ENCODE data around the gene COX19.

Gene COX19

DNA sequence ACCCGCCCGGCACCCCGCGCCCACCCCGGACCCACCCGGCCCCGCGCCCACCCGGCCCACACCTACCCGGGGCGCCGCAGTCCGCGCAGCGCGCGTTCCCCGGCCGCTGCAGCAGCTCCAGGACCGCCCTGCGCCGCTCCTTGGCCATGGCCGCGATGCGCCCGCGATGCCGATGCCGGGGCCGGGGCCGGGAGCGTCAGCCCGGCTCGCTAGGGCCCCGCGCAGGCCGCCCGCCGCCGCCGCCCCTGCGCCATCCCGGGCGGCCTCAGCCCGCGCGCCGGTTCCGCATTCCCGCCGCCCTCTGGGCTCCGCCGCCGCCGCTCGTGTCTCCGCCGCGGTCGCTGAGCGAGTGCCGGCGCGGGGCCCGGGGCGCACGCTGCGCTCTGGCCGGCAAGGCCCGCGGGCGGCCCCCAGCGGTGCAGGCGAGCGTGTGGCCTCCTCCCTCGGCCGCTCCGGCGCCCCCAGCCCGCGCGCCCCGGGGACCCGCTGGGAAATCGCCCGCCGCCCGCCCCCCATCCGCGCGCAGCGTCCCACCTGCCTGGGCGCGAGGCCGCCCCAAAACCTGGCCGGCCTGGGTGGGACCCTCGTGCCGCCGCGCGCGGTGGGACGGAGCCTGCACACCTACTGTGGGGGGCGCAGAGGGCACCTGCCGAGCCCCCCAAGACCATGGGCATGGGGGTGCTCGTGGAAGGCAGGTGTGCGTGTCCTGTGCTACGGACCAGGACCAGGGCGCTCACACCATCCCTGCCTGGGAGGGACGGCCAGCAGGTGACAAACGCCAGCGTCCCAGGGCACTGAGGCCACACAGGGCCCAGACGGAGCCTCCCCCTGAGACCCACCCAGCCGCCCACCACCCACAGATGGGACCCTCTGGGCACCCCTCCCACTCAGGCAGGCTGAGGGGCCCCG lies 20.8 kb downstream of the COX19 start, which contains the start of gene ADAP1:
Gene ADAP1, minus strand, starts transcription at position 351 of the 909 bp plus-strand sequence. Its CDS starts 203 bp downstream, at position 148.
- Histone ChIP-seq H3F3A (ENCODE audit: insufficient read depth, low read length) (no peaks in the 10 kb centered on the region), H3K4me1 (ENCODE audit: low read length) (peaks cover 4% of the 10 kb centered on the region; the same call in 1 of the 2 replicates), H3K9me2 (replicated peaks; ENCODE audit: insufficient read depth, low read length) (no peaks in the 10 kb centered on the region), H3K9me3 (replicated peaks; ENCODE audit: insufficient read depth, low read length) (no peaks in the 10 kb centered on the region), H3K4me2 (ENCODE audit: low read depth, low read length) (no peak within 1 kb of the TSS), H3K4me3 (ENCODE audit: low read length) (no peak within 1 kb of the TSS), H3K36me3 (replicated peaks; ENCODE audit: insufficient read depth, low read length) (no peaks in the 10 kb centered on the region), H4K20me1 (ENCODE audit: insufficient read depth, low read length) (no peaks in the 10 kb centered on the region), H2AFZ (ENCODE audit: low read length) (no peak within 1 kb of the TSS), H3K27me3 (replicated peaks; ENCODE audit: insufficient read depth, low read length) (peaks cover 40% of the 10 kb centered on the region), H3K9ac (ENCODE audit: low read length) (no peak within 1 kb of the TSS), H3K79me2 (ENCODE audit: low read length) (no peaks in the 10 kb centered on the region), H3K27ac (ENCODE audit: low read length) (no peak within 1 kb of the TSS)
- DNase-seq, result no peak
- no peak for TF ChIP-seq EZH2 (optimal IDR thresholded peaks at IDR 0.05; ENCODE audit: low read depth, low read length)
- TF ChIP-seq, protein P1, sequence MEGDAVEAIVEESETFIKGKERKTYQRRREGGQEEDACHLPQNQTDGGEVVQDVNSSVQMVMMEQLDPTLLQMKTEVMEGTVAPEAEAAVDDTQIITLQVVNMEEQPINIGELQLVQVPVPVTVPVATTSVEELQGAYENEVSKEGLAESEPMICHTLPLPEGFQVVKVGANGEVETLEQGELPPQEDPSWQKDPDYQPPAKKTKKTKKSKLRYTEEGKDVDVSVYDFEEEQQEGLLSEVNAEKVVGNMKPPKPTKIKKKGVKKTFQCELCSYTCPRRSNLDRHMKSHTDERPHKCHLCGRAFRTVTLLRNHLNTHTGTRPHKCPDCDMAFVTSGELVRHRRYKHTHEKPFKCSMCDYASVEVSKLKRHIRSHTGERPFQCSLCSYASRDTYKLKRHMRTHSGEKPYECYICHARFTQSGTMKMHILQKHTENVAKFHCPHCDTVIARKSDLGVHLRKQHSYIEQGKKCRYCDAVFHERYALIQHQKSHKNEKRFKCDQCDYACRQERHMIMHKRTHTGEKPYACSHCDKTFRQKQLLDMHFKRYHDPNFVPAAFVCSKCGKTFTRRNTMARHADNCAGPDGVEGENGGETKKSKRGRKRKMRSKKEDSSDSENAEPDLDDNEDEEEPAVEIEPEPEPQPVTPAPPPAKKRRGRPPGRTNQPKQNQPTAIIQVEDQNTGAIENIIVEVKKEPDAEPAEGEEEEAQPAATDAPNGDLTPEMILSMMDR (IDR thresholded peaks at IDR 0.05; ENCODE audit: low read length), result no peak

DNA sequence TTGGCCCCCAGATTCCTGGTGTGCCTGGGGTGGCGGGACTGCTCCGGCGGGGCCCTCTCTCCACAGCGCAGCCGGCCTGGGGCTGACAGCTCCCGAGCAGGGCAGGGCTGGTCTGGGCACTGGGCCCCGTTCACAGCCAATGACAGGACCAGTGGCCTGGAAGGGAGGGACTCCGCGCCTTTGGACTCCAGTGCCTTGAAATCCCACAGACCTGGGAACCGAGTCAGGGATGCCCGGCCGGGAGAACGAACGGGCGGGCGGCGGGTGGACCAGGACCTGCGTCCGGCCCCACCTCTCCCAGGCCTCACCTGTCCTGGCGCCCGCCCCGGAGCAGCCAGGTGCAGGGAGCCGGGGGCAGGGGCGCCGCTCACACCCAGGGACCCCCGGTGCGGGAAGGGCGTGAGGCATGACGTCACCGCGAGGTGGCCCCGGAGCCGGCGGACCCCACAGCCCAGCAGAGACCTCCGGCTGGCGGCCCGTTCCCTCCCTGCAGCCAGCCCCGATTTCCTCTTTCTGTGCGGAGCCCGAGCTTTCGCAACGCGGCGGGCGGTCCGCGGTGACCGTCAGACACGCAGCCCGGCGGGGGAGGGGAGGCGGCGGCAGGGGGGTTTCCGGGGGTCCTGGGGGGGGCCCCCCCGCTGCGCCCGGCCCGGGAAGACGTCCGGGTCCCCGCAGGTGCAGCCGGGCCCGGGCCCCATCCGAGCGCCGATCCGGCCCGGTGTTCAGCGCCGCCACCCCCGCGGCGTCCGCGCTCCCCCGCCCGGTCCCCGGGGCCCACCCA lies 21.6 kb downstream of the COX19 start:
- Histone ChIP-seq H3K27me3 (replicated peaks; ENCODE audit: insufficient read depth, low read length) (peaks cover 40% of the 10 kb centered on the region), H3K9ac (ENCODE audit: low read length) (no peak overlapping the region), H2AFZ (ENCODE audit: low read length) (no peak overlapping the region), H4K20me1 (ENCODE audit: insufficient read depth, low read length) (no peaks in the 10 kb centered on the region), H3K9me2 (replicated peaks; ENCODE audit: insufficient read depth, low read length) (no peaks in the 10 kb centered on the region), H3K4me1 (ENCODE audit: low read length) (peaks cover 4% of the 10 kb centered on the region; the same call in 1 of the 2 replicates), H3K36me3 (replicated peaks; ENCODE audit: insufficient read depth, low read length) (no peaks in the 10 kb centered on the region), H3K79me2 (ENCODE audit: low read length) (no peaks in the 10 kb centered on the region), H3F3A (ENCODE audit: insufficient read depth, low read length) (no peaks in the 10 kb centered on the region), H3K4me2 (ENCODE audit: low read depth, low read length) (no peak overlapping the region), H3K27ac (ENCODE audit: low read length) (no peak overlapping the region), H3K4me3 (ENCODE audit: low read length) (no peak overlapping the region), H3K9me3 (replicated peaks; ENCODE audit: insufficient read depth, low read length) (no peaks in the 10 kb centered on the region)
- TF ChIP-seq EZH2phosphoT487 (IDR thresholded peaks at IDR 0.05; ENCODE audit: low read length), result no peak
- TF ChIP-seq, protein P1 (IDR thresholded peaks at IDR 0.05; ENCODE audit: low read length), result no peak
- TF ChIP-seq EZH2 (optimal IDR thresholded peaks at IDR 0.05; ENCODE audit: low read depth, low read length), result no peak
- no peak for DNase-seq

DNA sequence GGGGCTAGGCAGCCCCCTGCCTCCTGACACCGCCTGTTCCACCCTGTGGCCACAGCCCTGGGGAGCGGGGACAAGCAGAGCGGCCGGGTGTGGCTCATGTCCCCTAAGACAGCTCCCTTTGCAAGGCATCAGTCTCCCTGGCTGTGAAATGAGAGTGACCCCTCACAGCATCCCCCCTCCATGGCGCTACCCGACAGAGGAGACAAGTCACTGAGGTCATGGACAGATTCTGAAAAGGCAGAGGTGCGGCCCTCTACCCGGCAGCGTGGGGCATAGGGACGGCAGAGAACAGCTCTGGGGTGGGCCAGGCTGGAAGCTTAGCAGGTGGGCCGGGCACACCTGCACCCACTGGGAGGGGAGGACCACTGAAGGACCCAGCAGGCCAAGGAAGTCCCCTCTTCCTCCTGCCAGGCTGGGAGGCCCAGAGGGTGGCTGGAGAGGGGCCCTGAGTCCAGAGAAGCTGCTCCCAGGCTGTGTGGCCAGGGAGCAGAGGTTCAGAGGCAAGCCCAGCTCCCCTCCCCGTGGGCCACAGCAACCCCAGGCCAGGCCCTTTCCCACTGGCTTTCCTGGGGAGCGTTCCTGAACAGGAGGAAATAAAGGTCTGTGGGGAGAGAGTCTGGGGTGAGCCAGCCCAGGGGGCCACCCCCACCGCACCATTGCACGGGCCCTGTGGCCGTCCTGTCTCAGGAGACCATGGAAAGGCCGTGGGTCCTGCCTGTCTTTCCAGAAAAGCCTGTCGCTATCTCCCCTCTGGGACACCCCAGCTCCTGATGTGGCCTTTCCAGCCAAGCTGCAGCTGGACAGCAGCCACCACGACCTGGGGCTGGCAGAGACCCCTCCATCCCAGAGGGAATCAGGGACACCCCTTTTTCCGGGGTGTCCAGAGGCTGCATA lies 22.6 kb downstream of the COX19 start:
- Histone ChIP-seq H3K4me3 (ENCODE audit: low read length) (no peak overlapping the region), H3K27me3 (replicated peaks; ENCODE audit: insufficient read depth, low read length) (peaks cover 37% of the 10 kb centered on the region), H3K9me2 (replicated peaks; ENCODE audit: insufficient read depth, low read length) (no peaks in the 10 kb centered on the region), H3K9ac (ENCODE audit: low read length) (no peak overlapping the region), H3K27ac (ENCODE audit: low read length) (no peak overlapping the region), H3K36me3 (replicated peaks; ENCODE audit: insufficient read depth, low read length) (no peaks in the 10 kb centered on the region), H3K9me3 (replicated peaks; ENCODE audit: insufficient read depth, low read length) (no peaks in the 10 kb centered on the region), H4K20me1 (ENCODE audit: insufficient read depth, low read length) (no peaks in the 10 kb centered on the region), H3K79me2 (ENCODE audit: low read length) (no peaks in the 10 kb centered on the region), H3K4me2 (ENCODE audit: low read depth, low read length) (no peak overlapping the region), H2AFZ (ENCODE audit: low read length) (no peak overlapping the region), H3F3A (ENCODE audit: insufficient read depth, low read length) (no peaks in the 10 kb centered on the region), H3K4me1 (ENCODE audit: low read length) (peaks cover 4% of the 10 kb centered on the region; the same call in 1 of the 2 replicates)
- TF ChIP-seq EZH2phosphoT487 (IDR thresholded peaks at IDR 0.05; ENCODE audit: low read length) (no peak), EZH2 (optimal IDR thresholded peaks at IDR 0.05; ENCODE audit: low read depth, low read length) (no peak)
- TF ChIP-seq, protein P1 (IDR thresholded peaks at IDR 0.05; ENCODE audit: low read length), result no peak
- DNase-seq, result no peak
